GM12892 (cell line): ENCODE results near the gene EPN3.

Experiments used
- POLR2A ChIP-seq: IDR thresholded peaks from 2 replicates; pipeline ENCODE4 v1.6.1; 2011; ENCODE audit warnings: low read depth, low read length, control low read depth
- POLR2AphosphoS5 ChIP-seq: IDR thresholded peaks from 2 replicates; pipeline ENCODE4 v1.6.1; 2011; ENCODE audit warnings: low read depth, low read length, control low read depth

GRCh38 chr17:50581316-50581715, 48.8 kb downstream of the EPN3 start:
- no peak for TF ChIP-seq POLR2A
- no peak for TF ChIP-seq POLR2AphosphoS5
